Breast epithelium (tissue), 3 donors: ENCODE results near the gene ASS1.

Experiments
- POLR2A ChIP-seq: fragments of 450-650 bp; IDR thresholded peaks from one replicate; pipeline ENCODE4 v1.6.1; 2016; ENCODE audit warnings: antibody characterized with exemption, mild to moderate bottlenecking, moderate library complexity
- POLR2AphosphoS5 ChIP-seq, 3 donors: sonication (generic); formaldehyde crosslinking; IDR thresholded peaks; one replicate each; pipeline ENCODE4 v1.6.1; 2017; ENCODE audit warnings: antibody characterized with exemption in 3 of 3
- TF ChIP-seq, protein P1 (sequence below), 3 donors: fragments of 450-650 bp; IDR thresholded peaks; one replicate each; pipeline ENCODE4 v1.5.1; 2016 to 2017; ENCODE audit warnings: antibody characterized with exemption in 3 of 3, mild to moderate bottlenecking in 3 of 3, moderate library complexity in 3 of 3

DNA sequence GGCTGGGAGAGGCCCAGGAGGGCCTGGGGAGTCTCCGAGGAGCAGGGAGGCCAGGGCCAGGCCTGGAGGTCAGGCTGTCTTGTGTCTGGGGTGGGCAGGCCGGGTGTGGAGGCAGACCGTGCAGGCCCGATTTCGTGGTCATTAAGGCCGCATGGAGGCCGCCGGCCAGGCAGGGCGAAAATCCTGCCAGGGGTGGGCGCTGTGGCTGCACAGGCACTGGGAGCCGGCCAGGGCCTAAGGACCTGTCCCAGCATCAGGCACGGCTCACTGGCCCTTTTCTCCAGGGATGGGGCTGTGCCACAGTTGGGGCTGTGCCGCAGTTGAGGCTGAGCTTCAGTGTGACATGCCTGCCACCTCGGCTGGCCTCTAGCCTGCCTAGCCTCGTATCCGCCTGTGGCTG is 35.9 kb downstream of the ASS1 start:
- TF ChIP-seq, protein P1, sequence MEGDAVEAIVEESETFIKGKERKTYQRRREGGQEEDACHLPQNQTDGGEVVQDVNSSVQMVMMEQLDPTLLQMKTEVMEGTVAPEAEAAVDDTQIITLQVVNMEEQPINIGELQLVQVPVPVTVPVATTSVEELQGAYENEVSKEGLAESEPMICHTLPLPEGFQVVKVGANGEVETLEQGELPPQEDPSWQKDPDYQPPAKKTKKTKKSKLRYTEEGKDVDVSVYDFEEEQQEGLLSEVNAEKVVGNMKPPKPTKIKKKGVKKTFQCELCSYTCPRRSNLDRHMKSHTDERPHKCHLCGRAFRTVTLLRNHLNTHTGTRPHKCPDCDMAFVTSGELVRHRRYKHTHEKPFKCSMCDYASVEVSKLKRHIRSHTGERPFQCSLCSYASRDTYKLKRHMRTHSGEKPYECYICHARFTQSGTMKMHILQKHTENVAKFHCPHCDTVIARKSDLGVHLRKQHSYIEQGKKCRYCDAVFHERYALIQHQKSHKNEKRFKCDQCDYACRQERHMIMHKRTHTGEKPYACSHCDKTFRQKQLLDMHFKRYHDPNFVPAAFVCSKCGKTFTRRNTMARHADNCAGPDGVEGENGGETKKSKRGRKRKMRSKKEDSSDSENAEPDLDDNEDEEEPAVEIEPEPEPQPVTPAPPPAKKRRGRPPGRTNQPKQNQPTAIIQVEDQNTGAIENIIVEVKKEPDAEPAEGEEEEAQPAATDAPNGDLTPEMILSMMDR (IDR thresholded peaks at IDR 0.05): no peak
- TF ChIP-seq POLR2AphosphoS5 (IDR thresholded peaks at IDR 0.05) (no peak), POLR2A (no peak)
